ENCODE data around the gene DHX58. TPM values are rescaled to one million over a fixed set of nuclear protein-coding genes. Genes with fewer than 3 reads are reported as not detected.

DHX58 gene
- total RNA-seq, 2 donors from 2014 or later = 13.7 to 18.5 TPM

DNA sequence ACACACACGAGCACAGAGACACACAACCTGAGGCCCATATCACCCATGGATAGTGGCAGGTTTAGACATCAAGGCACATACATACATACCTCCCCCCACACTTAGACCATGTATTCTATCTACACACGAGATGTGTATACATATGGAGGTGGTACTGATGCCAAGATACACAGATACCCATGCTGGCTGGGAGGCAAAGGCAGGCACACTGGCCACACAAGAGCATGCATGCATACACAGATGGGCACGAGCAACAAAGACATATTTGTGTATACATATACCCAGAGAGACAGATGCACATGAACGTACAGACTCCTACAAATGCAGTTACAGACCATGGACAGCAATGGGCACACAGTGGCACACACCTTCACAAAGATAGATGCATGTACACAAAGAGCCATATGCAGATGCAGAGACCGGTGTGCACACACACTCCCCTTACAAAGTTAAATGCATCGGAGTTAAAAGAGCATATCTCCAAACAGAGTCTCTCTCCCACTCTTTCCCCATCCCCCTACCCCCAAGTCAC, 60.1 kb downstream of the DHX58 start:
- Histone ChIP-seq H3K4me1 (ENCODE audit: control insufficient read depth in 1 of 2, low read depth in 2 of 2) (no peaks in the 10 kb centered on the region), H3K36me3 (no peaks in the 10 kb centered on the region), H3K27me3 (replicated peaks; ENCODE audit: insufficient read depth) (peaks cover 4% of the 10 kb centered on the region), H3K27ac (no peak overlapping the region), H3K4me3 (no peak overlapping the region), H3K9me3 (no peaks in the 10 kb centered on the region)
- DNase-seq (ENCODE audit: low spot score) (no peak), ATAC-seq (ENCODE audit: insufficient number of reproducible peaks, low FRiP score, low read depth) (no peak)
- TF ChIP-seq, protein P1, sequence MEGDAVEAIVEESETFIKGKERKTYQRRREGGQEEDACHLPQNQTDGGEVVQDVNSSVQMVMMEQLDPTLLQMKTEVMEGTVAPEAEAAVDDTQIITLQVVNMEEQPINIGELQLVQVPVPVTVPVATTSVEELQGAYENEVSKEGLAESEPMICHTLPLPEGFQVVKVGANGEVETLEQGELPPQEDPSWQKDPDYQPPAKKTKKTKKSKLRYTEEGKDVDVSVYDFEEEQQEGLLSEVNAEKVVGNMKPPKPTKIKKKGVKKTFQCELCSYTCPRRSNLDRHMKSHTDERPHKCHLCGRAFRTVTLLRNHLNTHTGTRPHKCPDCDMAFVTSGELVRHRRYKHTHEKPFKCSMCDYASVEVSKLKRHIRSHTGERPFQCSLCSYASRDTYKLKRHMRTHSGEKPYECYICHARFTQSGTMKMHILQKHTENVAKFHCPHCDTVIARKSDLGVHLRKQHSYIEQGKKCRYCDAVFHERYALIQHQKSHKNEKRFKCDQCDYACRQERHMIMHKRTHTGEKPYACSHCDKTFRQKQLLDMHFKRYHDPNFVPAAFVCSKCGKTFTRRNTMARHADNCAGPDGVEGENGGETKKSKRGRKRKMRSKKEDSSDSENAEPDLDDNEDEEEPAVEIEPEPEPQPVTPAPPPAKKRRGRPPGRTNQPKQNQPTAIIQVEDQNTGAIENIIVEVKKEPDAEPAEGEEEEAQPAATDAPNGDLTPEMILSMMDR (IDR thresholded peaks at IDR 0.05) = no peak

DNA sequence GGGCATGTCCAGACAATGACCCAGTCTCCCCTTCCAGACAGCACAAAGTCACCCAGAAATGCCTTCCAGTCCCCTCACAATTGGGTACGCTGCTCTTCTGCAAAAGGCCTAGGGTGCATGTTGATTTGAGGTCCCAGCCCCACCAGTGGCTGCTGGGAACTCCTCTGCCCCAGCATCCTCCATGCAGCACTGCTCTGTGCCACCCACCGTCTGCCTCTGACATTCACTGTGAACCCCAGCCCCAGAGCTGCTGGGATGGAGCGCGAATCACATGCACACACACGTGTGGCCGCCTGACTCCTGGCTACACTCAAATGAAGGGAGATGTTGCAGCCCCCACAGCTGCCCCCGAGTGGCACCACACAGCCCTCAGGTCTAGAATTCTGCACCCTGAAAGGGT, 60.9 kb downstream of the DHX58 start:
- no peaks in the 10 kb centered on the region for H3K9me3 ChIP-seq
- H3K27ac ChIP-seq = no peak overlapping the region
- ATAC-seq (ENCODE audit: insufficient number of reproducible peaks, low FRiP score, low read depth) (no peak), DNase-seq (ENCODE audit: low spot score) (no peak)
- no peaks in the 10 kb centered on the region for H3K4me1 ChIP-seq (ENCODE audit: control insufficient read depth in 1 of 2, low read depth in 2 of 2)
- no peaks in the 10 kb centered on the region for H3K36me3 ChIP-seq
- TF ChIP-seq, protein P1 (IDR thresholded peaks at IDR 0.05) = no peak
- H3K4me3 ChIP-seq = no peak overlapping the region
- peaks cover 4% of the 10 kb centered on the region for H3K27me3 ChIP-seq (replicated peaks; ENCODE audit: insufficient read depth)

Other genes with a start within 250 kb of the DHX58 start
- 10 to 100 TPM; 22.6 to 28.6 TPM for gene KLHL11, start 247.3 kb downstream of the DHX58 start, total RNA-seq
- 10 to 100 TPM; 76.3 to 81.5 TPM for gene ACLY, start 193.8 kb downstream of the DHX58 start, total RNA-seq
- gene ODAD4, start 182.1 kb downstream of the DHX58 start, total RNA-seq = 1 to 10 TPM; 1.1 to 2.2 TPM
- 10 to 100 TPM; 32.4 to 56.3 TPM for gene CNP, start 145.9 kb downstream of the DHX58 start, total RNA-seq
- 10 to 100 TPM; 61.2 to 80.6 TPM for gene DNAJC7, start 95.3 kb downstream of the DHX58 start, total RNA-seq
- 10 to 100 TPM; 43.8 to 46.2 TPM for gene NKIRAS2, start 92.6 kb downstream of the DHX58 start, total RNA-seq
- under 1 TPM; 0.21 to 0.54 TPM for gene C17orf113, start 62.1 kb downstream of the DHX58 start, total RNA-seq
- not detected for gene ZNF385C, start 14.2 kb downstream of the DHX58 start, total RNA-seq
- 10 to 100 TPM; 26.4 to 31.3 TPM for gene KAT2A, start 8.7 kb upstream of the DHX58 start, total RNA-seq
- not detected for gene HSPB9, start 10.1 kb upstream of the DHX58 start, total RNA-seq
- gene RAB5C, start 42.3 kb upstream of the DHX58 start, total RNA-seq = 100 to 1,000 TPM in 1 of 2 donors, 10 to 100 TPM in 1; 89.2 to 158 TPM
- gene KCNH4, start 68.4 kb upstream of the DHX58 start, total RNA-seq = under 1 TPM in 1 of 2 donors, not detected in 1; 0.21 TPM
- not detected for gene HCRT, start 72.7 kb upstream of the DHX58 start, total RNA-seq
- 10 to 100 TPM; 45.8 to 56.1 TPM for gene GHDC, start 81.8 kb upstream of the DHX58 start, total RNA-seq
- gene STAT5B, start 163.7 kb upstream of the DHX58 start, total RNA-seq = 100 to 1,000 TPM in 1 of 2 donors, 10 to 100 TPM in 1; 95.2 to 117 TPM
- 10 to 100 TPM; 65.5 to 69.8 TPM for gene STAT5A, start 175.8 kb upstream of the DHX58 start, total RNA-seq